ENCODE data around the gene USP24.

DNA sequence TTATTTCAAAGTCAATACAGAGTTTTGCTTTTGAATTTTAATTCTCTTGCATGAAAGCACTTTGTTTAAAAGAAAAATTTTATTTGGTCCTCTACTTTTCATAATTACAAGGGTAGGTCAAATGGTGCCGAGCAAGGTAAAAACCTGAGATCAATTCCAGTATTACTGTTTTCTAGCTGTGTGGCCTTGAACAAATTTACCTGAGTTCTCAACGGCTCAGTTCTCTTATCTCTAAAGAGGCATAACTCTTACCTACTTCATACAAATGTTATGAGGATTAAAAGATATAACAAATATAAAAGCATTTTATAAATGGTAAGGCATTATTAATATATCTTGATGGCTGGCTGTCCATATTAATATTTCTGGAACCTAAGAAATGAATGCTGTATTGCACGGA lies 42.5 kb downstream of the USP24 start:
- TF ChIP-seq, protein P1, sequence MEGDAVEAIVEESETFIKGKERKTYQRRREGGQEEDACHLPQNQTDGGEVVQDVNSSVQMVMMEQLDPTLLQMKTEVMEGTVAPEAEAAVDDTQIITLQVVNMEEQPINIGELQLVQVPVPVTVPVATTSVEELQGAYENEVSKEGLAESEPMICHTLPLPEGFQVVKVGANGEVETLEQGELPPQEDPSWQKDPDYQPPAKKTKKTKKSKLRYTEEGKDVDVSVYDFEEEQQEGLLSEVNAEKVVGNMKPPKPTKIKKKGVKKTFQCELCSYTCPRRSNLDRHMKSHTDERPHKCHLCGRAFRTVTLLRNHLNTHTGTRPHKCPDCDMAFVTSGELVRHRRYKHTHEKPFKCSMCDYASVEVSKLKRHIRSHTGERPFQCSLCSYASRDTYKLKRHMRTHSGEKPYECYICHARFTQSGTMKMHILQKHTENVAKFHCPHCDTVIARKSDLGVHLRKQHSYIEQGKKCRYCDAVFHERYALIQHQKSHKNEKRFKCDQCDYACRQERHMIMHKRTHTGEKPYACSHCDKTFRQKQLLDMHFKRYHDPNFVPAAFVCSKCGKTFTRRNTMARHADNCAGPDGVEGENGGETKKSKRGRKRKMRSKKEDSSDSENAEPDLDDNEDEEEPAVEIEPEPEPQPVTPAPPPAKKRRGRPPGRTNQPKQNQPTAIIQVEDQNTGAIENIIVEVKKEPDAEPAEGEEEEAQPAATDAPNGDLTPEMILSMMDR (IDR thresholded peaks at IDR 0.05): no peak
- no peak for TF ChIP-seq POLR2A (IDR thresholded peaks at IDR 0.05)

All from uterus (tissue), 2 donors.